Brain pericyte (primary cell): ENCODE results near the gene GZMH.
"Not testable (repeated sequence)": the region's sequence is repeated elsewhere in the genome, so short reads cannot be mapped to it uniquely, and the experiment has no call there.

Experiments used
- DNase-seq: peaks from one replicate; pipeline ENCODE4 v3.0.0-alpha.2; 2012; ENCODE audit warnings: low read depth, low spot score

Gene GZMH

GRCh38 chr14:24595073-24595808, 14.2 kb downstream of the GZMH start:
- no peak for DNase-seq

- DNase-seq, result not testable (repeated sequence)
These were observed 18.5 kb downstream of the GZMH start for GRCh38 chr14:24591004-24591403.

GRCh38 chr14:24584402-24584801, 25.1 kb downstream of the GZMH start:
- not testable (repeated sequence) for DNase-seq

- no peak for DNase-seq
These were observed 30.9 kb downstream of the GZMH start for GRCh38 chr14:24578558-24578957.

- no peak for DNase-seq
These were observed 32.7 kb downstream of the GZMH start for GRCh38 chr14:24576771-24577170.

- no peak for DNase-seq
These were observed 33.3 kb downstream of the GZMH start, which contains the start of gene CTSG for GRCh38 chr14:24576182-24576581. Gene CTSG (minus strand): TSS chr14:24576250. CDS start chr14:24576223, 27 bp downstream.

GRCh38 chr14:24574206-24574774, 35.2 kb downstream of the GZMH start:
- DNase-seq, result no peak

GRCh38 chr14:24566318-24566717, 43.2 kb downstream of the GZMH start:
- DNase-seq, result no peak

GRCh38 chr14:24565766-24566165, 43.7 kb downstream of the GZMH start:
- DNase-seq, result no peak

GRCh38 chr14:24563505-24563904, 46.0 kb downstream of the GZMH start:
- DNase-seq, result no peak

GRCh38 chr14:24556756-24557155, 52.7 kb downstream of the GZMH start:
- DNase-seq, result no peak
